Left renal cortex interstitium (tissue), 4 donors: ENCODE results near the gene ARHGAP12. TPM values are rescaled to one million over a fixed set of nuclear protein-coding genes. Genes with fewer than 3 reads are reported as not detected.

Source experiments
- DNase-seq, 4 donors: peaks; one replicate each; pipeline ENCODE4 v3.0.0-alpha.2; 2013; ENCODE audit warnings: low read depth in 4 of 4, low spot score in 2 of 4, missing footprints in 1 of 4
- polyA plus RNA-seq, 4 donors: library from polyadenylated mRNA; unstranded; fragments of 120-200 nt; gene quantifications; one replicate each; pipeline ENCODE4 v1.2.1, GENCODE V29; 2013; ENCODE audit not compliant: insufficient read length in 4 of 4

ARHGAP12 gene
- polyA plus RNA-seq, 4 donors = 26.5 to 51.6 (median 33.5) TPM

DNA sequence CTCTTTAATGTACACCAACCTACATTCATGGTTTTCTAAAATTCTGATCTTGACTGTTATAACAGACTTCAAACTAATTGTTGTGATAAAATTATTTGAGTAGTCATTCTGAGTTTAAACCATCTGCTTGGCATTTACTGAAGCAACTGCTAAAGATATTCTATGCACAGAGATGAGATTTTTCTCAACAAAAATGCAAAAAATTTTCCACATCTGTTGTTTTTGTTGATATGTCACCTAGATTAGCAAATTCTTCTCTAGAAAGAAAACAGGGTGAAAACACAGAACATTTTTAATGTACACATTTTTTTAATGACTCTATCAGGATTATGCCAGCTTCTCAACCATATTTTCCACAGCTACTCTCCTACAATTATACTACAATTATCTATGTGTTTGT is 42.7 kb downstream of the ARHGAP12 start:
- no peak for DNase-seq

DNA sequence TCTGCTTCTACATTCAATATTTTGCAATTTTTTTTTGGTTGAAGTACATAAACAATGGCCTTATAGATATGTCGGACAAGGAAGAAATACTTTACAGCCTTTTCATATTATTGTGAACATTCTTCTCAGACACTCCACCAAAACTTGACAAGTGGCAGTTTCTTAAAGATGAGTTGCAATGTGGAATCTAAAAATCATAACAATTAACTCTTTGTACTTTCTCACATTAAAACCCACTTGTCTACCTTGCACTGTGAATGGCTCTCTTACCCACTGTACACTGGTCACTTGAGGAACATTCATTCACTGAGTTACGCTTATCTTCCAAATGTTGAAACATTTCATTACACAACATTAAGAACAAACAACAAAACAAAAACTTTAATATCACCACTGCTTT is 44.2 kb downstream of the ARHGAP12 start:
- DNase-seq = no peak

- no peak for DNase-seq
Observed at GRCh38 chr10:31883397-31883796, 45.2 kb downstream of the ARHGAP12 start.

DNA sequence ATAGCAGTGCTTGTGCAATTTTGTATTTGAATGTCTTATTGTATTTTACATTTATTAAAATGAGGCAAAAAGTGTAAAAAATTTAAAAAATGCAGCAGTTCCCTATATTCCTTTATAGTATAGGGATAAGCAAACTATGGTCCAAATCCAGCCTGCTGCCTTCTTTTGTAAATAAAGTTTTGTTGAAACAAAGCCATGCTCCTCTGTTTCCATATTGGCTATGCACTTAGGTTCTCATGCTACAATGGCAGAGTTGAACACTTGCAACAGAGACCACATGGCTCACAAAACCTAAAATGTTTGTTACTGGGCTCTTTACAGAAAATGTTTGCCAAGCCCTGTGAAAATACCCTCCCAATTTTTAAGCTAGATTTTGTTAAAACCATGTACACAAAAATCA is 50.1 kb downstream of the ARHGAP12 start:
- DNase-seq = no peak

GRCh38 chr10:31876652-31877352 is 51.8 kb downstream of the ARHGAP12 start:
- DNase-seq = no peak

- DNase-seq = no peak
Observed at GRCh38 chr10:31875608-31876007, 53.0 kb downstream of the ARHGAP12 start.

GRCh38 chr10:31873724-31874123 is 54.9 kb downstream of the ARHGAP12 start:
- DNase-seq = no peak

DNA sequence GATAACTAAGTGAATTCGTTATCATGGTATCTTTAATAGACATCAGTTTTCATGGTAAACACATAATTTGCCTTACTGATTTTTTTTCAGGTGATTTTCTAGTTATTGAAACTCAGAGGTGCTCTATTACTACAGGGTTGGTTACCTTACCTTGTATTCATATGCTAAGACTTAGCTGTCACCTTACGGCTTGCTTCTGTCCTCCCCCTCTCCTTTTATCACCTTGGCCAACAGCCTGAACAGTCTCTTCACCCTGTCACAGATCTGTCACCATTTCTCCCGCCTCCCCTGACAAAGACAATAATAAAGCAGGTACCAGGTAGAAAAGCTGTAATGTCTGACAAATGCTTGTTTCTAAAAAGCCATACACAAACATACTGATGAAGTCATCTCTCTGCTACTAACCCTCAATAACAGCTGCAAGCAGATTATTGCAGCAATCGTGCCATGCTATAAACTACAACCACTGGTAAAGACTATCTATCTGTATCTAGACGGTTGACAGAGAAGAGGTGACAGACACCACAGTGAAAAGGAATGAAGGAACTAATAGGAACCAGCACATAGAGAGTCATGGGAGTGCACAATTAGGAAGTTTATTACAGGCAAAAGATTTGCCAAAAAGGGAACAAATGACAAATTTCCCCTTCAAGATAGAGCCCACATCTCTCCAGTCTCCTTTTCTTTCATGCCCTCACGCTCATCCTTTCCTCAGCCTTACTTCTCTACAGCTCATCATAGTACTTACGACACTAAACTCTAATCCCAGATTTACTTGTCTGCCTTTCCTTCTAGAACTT is 57.2 kb downstream of the ARHGAP12 start:
- DNase-seq = no peak

- no peak for DNase-seq
Observed at GRCh38 chr10:31867646-31868045, 61.0 kb downstream of the ARHGAP12 start.

DNA sequence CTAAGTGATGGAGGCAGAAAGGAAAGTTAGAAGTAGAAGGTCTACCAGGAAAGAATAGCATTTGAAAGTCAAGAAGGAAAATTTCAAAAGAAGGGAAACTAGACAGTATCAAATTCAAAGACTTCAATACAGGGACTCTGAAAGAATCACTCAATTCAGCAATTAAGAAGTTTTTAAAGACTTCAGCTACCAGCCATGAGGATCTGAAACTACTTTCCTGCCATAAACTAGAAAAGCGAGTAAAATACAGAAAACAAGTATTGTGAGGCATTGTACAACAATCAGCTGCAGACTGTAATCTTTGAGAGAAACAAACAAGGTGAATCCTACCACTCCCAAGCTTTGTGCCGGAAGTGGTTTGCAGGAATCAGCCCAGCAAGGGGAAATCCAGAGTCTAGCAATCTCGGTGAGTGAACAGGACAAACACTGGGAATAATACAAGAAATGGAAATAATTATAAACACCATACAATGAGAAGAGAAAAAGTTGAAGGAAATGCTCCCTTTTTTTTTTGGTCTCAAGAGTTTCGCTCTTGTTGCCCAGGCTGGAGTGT is 62.4 kb downstream of the ARHGAP12 start:
- DNase-seq = no peak

DNA sequence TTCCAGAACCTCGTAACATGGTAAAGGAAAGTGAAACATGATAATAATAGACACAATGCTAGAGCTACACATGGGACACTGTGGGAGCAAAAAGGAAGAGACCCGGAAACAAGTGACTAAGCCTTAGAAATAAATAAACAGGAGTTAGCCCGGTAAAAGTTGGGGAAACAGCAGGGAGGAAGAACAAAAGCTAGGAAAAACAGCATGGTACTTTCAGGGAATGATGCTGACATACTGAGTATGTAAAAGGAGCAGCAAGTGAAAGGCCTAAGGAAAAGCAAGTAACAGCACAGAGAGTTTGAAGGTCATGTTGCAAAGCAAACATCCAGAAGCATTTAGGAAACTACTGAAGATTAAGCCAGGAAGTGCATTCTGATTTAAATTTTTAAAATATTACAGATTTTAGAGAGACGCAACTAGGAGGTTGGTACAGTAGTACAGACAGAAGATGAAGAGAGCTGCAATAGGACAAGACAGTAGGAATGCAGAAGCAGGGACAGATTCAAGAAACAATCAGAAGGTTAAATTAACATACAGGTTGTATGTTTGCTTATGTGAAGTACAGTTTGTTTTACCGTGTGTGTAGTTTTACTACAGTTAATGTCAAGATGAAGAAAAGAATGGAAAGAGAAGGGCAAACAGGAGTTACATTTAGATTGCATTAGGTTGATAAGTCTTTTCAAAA is 63.7 kb downstream of the ARHGAP12 start:
- no peak for DNase-seq

- DNase-seq = no peak
Observed at GRCh38 chr10:31855033-31855432, 73.6 kb downstream of the ARHGAP12 start.

DNA sequence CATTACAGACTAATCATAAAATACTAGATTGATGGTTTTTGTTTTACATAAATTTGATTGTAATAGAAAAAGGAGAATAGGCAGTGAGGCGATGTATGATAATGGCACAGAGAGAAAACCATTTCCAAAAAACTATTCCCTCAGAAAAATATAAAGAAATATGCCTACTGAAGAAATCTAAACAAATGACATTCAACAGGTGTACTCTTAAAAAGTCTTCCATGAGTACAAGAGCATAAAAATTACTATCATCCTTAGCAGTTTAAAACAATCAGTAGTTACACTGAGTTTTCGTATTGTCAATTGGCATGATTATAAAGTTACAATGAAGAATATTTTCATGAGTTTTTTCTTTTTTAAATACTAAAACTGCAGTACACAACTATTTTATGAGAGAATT is 75.0 kb downstream of the ARHGAP12 start:
- no peak for DNase-seq

DNA sequence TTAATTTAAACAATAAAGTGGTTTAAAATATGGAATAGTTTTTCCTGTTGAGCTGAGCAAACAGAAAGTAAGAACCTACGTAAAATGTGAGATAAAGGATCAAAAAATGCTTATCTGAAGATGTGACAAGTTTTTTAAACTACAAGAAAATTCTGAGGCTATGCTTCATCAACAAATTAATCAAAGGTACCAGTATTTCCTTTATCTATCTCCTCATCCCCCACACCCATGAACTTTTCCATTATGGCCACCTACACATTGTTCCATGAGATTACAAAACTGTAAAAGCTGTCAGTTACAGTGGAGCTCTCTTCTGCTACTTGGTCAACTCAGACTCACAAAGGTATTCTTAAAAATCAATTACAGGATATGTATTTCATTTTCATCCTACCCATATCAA is 77.4 kb downstream of the ARHGAP12 start:
- no peak for DNase-seq

DNA sequence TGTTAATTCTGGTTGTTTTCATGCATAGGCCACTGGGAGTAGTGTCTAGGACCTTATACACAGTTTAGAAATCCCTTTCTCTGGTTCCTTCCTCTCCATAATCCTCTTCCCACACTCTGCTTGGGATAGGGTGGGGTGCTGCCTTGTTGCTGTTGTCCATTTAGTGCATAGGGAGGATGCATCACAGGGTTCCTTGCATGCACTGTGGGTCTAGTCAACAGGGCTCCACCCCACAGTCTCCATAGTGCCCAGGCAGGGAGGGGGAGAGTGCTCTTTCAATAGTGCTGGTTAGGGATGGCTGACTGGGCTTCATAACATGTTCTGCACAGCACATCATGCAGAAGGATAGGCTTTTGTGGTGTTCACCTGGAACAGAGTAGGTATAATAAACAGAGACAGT is 81.1 kb downstream of the ARHGAP12 start:
- DNase-seq = no peak

DNA sequence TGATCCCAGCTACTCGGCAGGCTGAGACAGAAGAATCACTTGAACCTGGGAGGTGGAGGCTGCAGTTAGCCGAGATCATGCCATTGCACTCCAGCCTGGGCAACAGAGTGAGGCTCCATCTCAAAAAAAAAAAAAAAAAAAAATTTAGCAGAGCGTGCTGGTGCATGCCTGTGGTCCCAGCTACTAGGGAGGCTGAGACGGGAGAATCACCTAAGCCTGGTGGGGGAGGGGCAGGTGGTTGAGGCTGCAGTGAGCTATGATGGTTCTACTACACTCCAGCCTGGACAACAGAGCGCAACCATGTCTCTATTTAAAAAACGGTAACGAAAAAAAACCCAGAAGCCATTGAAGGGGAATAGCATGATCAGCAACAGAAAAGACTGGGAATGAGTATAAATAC is 89.9 kb downstream of the ARHGAP12 start:
- no peak for DNase-seq

DNA sequence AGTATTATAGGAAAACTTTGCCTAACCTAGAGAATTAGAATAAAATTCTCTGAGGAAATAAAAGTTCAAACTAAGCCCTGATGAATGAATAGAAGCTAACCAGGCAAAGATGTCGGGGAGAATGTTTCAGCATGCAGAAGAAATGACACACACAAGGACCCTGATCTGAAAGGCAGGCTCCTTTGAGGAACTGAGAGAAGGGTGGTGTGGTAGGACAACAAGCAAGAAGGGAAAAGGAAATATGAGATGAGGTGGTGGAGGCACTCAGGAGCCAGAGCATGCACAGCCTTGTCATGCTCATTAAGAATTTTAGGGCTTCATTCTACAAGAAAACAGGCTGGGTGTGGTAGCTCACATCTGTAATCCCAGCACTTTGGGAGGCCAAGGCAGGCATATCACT is 90.6 kb downstream of the ARHGAP12 start:
- no peak for DNase-seq

- no peak for DNase-seq
Observed at GRCh38 chr10:31836569-31837406, 91.8 kb downstream of the ARHGAP12 start.

DNA sequence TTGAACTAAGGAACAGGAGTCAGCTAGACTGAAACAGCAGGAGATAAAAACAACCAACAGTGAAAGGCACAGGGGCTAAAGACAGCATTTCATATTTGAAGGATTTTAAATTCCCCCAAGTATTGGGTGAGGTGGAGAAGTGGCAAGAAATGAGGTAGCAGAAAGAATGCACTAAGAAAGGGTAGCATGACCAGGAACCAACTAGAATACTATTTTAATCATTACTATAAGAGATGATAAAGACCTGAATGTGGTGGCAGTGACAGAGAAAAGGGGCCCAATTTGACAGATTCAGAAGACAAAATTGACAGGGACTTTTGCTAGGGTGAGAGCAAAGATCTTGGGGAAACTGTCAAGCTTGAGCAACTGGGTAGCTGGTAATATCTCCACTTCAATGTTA is 94.9 kb downstream of the ARHGAP12 start:
- no peak for DNase-seq

GRCh38 chr10:31832261-31832660 is 96.4 kb downstream of the ARHGAP12 start:
- no peak for DNase-seq
